A673 (cell line): ENCODE results near the gene CYSRT1.

Source experiments
- EZH2 ChIP-seq: fragments of 200-600 bp; sonication (generic); IDR thresholded peaks from 2 replicates; pipeline ENCODE4 v1.6.1; 2017; ENCODE audit warnings: borderline replicate concordance, low read depth, mild to moderate bottlenecking, mixed read lengths, antibody characterized with exemption, low read length; ENCODE audit not compliant: poor library complexity, severe bottlenecking
- TF ChIP-seq, protein P1 (sequence below): fragments of 300-800, 200-600 bp; sonication (generic); conservative IDR thresholded peaks from 2 replicates; pipeline ENCODE4 v1.5.1; 2017; ENCODE audit warnings: low read depth, mild to moderate bottlenecking, antibody characterized with exemption, low read length, moderate library complexity, mixed read lengths

DNA sequence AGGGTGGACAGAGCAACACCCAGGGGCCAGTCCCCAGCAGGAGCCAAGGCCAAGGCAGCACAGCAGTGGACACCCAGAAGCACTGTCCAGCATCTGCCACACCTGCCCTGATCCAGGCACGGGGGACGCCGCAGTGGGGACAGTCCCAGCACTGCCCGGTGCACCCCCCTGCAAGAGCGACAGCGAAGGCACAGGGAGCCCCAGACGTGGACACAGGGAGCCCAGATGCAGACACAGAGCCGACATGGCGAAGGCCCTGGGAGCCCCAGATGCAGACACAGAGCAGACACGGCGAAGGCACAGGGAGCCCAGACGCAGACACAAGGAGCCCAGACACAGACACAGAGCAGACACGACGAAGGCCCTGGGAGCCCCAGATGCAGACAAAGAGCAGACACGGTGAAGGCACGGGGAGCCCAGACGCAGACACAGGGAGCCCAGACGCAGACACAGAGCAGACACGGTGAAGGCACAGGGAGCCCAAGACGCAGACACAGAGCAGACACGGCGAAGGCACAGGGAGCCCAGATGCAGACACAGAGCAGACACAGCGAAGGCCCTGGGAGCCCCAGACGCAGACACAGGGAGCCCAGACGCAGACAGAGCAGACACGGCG, 40.9 kb upstream of the CYSRT1 start:
- TF ChIP-seq, protein P1, sequence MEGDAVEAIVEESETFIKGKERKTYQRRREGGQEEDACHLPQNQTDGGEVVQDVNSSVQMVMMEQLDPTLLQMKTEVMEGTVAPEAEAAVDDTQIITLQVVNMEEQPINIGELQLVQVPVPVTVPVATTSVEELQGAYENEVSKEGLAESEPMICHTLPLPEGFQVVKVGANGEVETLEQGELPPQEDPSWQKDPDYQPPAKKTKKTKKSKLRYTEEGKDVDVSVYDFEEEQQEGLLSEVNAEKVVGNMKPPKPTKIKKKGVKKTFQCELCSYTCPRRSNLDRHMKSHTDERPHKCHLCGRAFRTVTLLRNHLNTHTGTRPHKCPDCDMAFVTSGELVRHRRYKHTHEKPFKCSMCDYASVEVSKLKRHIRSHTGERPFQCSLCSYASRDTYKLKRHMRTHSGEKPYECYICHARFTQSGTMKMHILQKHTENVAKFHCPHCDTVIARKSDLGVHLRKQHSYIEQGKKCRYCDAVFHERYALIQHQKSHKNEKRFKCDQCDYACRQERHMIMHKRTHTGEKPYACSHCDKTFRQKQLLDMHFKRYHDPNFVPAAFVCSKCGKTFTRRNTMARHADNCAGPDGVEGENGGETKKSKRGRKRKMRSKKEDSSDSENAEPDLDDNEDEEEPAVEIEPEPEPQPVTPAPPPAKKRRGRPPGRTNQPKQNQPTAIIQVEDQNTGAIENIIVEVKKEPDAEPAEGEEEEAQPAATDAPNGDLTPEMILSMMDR: no peak
- no peak for TF ChIP-seq EZH2
